Sigmoid colon (tissue), 7 donors: ENCODE data around the gene DHX15. TPM values are rescaled to one million over a fixed set of nuclear protein-coding genes. Genes with fewer than 3 reads are reported as not detected.

Experiments used
- DNase-seq: peaks from one replicate; pipeline ENCODE4 v3.0.0-alpha.2; 2019
- H3K27ac ChIP-seq, 4 donors: fragments of 200-600 bp; sonication (generic); one replicate each; pipeline ENCODE4 v1.5.1; 2016 to 2019; ENCODE audit warnings: mild to moderate bottlenecking in 1 of 4
- H3K27me3 ChIP-seq, 3 donors: fragments of 200-600 bp; sonication (generic); one replicate each; pipeline ENCODE4 v1.5.1; 2019; ENCODE audit warnings: mild to moderate bottlenecking in 1 of 3
- H3K36me3 ChIP-seq, 4 donors: fragments of 200-600 bp; sonication (generic); one replicate each; pipeline ENCODE4 v1.5.1; 2016 to 2019
- H3K4me1 ChIP-seq, 4 donors: fragments of 200-600 bp; sonication (generic); one replicate each; pipeline ENCODE4 v1.5.1; 2017 to 2019
- H3K4me3 ChIP-seq, 4 donors: fragments of 200-600 bp; sonication (generic); one replicate each; pipeline ENCODE4 v1.5.1; 2017 to 2019; ENCODE audit warnings: mild to moderate bottlenecking in 2 of 4, moderate library complexity in 1 of 4
- H3K9me3 ChIP-seq, 4 donors: fragments of 200-600 bp in 3 of 4; sonication (generic) in 3 of 4; one replicate each; pipeline versions ENCODE4 v1.5.1 to v1.6.1; 2013 to 2019
- EP300 ChIP-seq, 4 donors: sonication (generic); formaldehyde crosslinking; IDR thresholded peaks; one replicate each; pipeline ENCODE4 v1.6.1; 2017; ENCODE audit warnings: antibody characterized with exemption in 4 of 4
- POLR2A ChIP-seq, 2 donors: fragments of 450-650 bp; IDR thresholded peaks; one replicate each; pipeline ENCODE4 v1.6.1; 2016; ENCODE audit warnings: antibody characterized with exemption in 2 of 2, mild to moderate bottlenecking in 2 of 2, moderate library complexity in 2 of 2
- POLR2AphosphoS5 ChIP-seq, 4 donors: sonication (generic); formaldehyde crosslinking; IDR thresholded peaks; one replicate each; pipeline ENCODE4 v1.6.1; 2017; ENCODE audit warnings: antibody characterized with exemption in 4 of 4
- WGBS, 2 donors: extraction: QIAGEN DNeasy Blood & Tissue Kit; methylation state at CpG; one replicate each; pipeline ENCODE4 v1.1.7; 2013; 5-methylcytosine and 5-hydroxymethylcytosine counted together
- intact Hi-C: fragments of 100-400 bp; cut with DNase I; formaldehyde crosslinking; loops from one replicate; pipeline ENCODE4 v1.15.1; 2023
- polyA plus RNA-seq, 3 donors: library from polyadenylated mRNA; stranded (reverse); fragments of 200-250 nt; gene quantifications; one replicate each; pipeline ENCODE4 v1.2.3, GENCODE V29; 2013
- total RNA-seq, 4 donors: library from RNA; depleted of rRNA; stranded (reverse); fragments of >200 nt; gene quantifications; one replicate each; pipeline ENCODE4 v1.1.0, GENCODE V29; 2016
- TF ChIP-seq, protein P1 (sequence below), 4 experiments: fragments of 450-650 bp in 3 of 4; fragments of 200-600 bp in 1 of 4; IDR thresholded peaks; one replicate each; pipeline ENCODE4 v1.5.1; 2016 to 2019; ENCODE audit warnings: antibody characterized with exemption in 4 of 4, mild to moderate bottlenecking in 3 of 4, moderate library complexity in 2 of 4
- donor health status: healthy with polysubstance abuse.
- donor health status: Bipolar disorder and iron deficiency.
- donor health status: healthy.

Gene DHX15
- total and polyA plus RNA-seq, 7 donors, result 53.5 to 136 (median 103) TPM

DNA sequence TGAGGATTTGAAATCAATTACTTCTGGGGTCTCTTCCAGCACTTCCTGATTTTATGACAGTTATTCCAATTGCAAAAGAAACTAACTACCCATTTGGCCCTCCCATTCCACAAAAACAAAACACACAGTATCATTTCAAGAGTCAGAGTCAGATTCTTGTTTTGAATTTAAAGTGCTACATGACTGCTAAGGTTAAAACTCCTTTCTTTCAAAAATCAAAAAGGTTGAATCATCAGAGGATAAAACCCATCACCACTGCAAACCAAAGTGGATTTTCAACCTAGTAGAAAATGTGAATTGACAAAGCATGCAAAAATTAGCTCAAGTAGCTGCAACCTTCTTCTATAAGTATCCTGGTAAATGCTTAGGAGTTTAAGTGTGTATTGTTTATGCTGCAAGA lies 67.4 kb downstream of the DHX15 start:
- Histone ChIP-seq H3K36me3 (peaks cover 0 to 15% (median 0%) of the 10 kb centered on the region in 4 donors), H3K4me1 (peaks cover 0 to 29% (median 17%) of the 10 kb centered on the region in 4 donors), H3K27me3 (no peaks in the 10 kb centered on the region), H3K9me3 (no peaks in the 10 kb centered on the region), H3K4me3 (no peak overlapping the region), H3K27ac (no peak overlapping the region)
- intact Hi-C loops, result no loop called here
- DNase-seq, result no peak
- TF ChIP-seq POLR2AphosphoS5 (IDR thresholded peaks at IDR 0.05), result no peak
- TF ChIP-seq, protein P1, sequence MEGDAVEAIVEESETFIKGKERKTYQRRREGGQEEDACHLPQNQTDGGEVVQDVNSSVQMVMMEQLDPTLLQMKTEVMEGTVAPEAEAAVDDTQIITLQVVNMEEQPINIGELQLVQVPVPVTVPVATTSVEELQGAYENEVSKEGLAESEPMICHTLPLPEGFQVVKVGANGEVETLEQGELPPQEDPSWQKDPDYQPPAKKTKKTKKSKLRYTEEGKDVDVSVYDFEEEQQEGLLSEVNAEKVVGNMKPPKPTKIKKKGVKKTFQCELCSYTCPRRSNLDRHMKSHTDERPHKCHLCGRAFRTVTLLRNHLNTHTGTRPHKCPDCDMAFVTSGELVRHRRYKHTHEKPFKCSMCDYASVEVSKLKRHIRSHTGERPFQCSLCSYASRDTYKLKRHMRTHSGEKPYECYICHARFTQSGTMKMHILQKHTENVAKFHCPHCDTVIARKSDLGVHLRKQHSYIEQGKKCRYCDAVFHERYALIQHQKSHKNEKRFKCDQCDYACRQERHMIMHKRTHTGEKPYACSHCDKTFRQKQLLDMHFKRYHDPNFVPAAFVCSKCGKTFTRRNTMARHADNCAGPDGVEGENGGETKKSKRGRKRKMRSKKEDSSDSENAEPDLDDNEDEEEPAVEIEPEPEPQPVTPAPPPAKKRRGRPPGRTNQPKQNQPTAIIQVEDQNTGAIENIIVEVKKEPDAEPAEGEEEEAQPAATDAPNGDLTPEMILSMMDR (IDR thresholded peaks at IDR 0.05), result no peak
- no peak for TF ChIP-seq EP300 (IDR thresholded peaks at IDR 0.05)
- TF ChIP-seq POLR2A (IDR thresholded peaks at IDR 0.05), result no peak

DNA sequence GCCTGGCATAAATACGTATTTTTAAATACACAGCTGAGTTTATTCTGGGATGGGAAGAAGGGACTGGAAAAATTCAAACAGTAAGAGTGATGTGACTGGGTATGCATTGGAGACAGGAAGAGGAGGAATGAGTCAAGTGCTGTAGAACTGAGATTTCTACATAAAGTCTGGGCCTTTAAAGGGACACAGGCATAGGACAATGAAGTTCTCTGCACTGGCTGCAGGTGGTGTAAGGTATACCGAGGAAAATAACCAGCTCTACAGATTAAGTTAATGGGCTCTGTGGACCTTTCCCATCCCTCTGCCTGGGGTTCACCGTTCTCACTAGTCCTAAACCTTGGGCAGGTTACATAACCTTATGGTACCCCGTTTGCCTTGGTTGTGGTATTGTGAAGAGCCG lies 68.7 kb downstream of the DHX15 start:
- no peak for TF ChIP-seq EP300 (IDR thresholded peaks at IDR 0.05)
- TF ChIP-seq, protein P1 (IDR thresholded peaks at IDR 0.05), result no peak
- TF ChIP-seq POLR2A (IDR thresholded peaks at IDR 0.05), result no peak
- no peak for TF ChIP-seq POLR2AphosphoS5 (IDR thresholded peaks at IDR 0.05)
- Histone ChIP-seq H3K27me3 (no peaks in the 10 kb centered on the region), H3K9me3 (no peaks in the 10 kb centered on the region), H3K36me3 (peaks cover 0 to 15% (median 0%) of the 10 kb centered on the region in 4 donors), H3K4me1 (peaks cover 0 to 39% (median 21%) of the 10 kb centered on the region in 4 donors), H3K4me3 (no peak overlapping the region), H3K27ac (no peak overlapping the region)
- no peak for DNase-seq
- intact Hi-C loops, result no loop called here
- WGBS, 2 donors, result 97 to 98% methylated on average over 5 of the region's 5 CpGs

DNA sequence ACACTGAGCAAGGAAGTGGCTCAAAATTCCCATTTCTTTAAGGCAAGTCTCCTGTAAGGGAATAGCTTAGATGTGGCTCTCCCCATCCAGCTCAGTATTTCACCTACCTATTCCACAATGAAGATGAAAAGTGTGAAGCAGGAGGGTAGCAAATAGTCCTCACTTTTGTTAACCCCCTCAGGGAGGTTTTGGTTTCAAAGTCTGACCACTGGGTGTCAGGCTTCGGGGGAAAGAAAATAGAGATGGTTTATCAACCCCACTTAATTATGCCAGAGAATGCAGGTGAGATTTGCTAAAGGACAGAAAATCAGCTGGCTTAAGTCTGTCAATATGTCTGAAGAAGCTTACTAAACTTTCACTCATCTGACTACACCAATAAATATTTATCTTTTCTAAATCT lies 69.5 kb downstream of the DHX15 start:
- TF ChIP-seq POLR2A (IDR thresholded peaks at IDR 0.05) (no peak), POLR2AphosphoS5 (IDR thresholded peaks at IDR 0.05) (no peak), EP300 (IDR thresholded peaks at IDR 0.05) (no peak)
- TF ChIP-seq, protein P1 (IDR thresholded peaks at IDR 0.05), result no peak
- Histone ChIP-seq H3K36me3 (peaks cover 0 to 15% (median 0%) of the 10 kb centered on the region in 4 donors), H3K27ac (no peak overlapping the region), H3K4me1 (peaks cover 0 to 34% (median 16%) of the 10 kb centered on the region in 4 donors), H3K27me3 (no peaks in the 10 kb centered on the region), H3K9me3 (no peaks in the 10 kb centered on the region), H3K4me3 (no peak overlapping the region)
- 60 to 67% methylated on average over 1 of the region's 1 CpG for WGBS, 2 donors
- DNase-seq, result no peak
- intact Hi-C loops, result no loop called here

DNA sequence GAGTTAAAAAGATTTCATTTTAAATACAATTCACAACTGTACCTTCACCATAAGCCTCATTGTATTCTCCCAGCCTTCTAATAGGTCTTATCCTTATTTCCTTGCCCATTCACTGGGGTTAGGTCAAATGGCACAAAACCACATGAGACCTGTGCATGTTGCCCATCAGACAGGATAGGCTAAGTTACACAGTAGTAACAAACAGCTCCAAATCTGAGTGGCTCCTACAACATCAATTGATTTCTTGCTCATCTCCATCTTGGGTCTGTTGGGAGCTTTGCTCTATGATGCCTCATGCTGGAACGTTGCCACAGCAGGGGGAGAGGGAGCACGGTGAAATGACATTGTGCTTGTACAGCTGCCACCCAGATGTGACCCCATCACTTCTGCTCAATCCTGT lies 70.6 kb downstream of the DHX15 start:
- TF ChIP-seq POLR2A (IDR thresholded peaks at IDR 0.05) (no peak), POLR2AphosphoS5 (IDR thresholded peaks at IDR 0.05) (peak in 1 of 4 donors; percentile 10), EP300 (IDR thresholded peaks at IDR 0.05) (no peak)
- WGBS, 2 donors, result 81 to 84% methylated on average over 2 of the region's 2 CpGs
- DNase-seq, result no peak

DNA sequence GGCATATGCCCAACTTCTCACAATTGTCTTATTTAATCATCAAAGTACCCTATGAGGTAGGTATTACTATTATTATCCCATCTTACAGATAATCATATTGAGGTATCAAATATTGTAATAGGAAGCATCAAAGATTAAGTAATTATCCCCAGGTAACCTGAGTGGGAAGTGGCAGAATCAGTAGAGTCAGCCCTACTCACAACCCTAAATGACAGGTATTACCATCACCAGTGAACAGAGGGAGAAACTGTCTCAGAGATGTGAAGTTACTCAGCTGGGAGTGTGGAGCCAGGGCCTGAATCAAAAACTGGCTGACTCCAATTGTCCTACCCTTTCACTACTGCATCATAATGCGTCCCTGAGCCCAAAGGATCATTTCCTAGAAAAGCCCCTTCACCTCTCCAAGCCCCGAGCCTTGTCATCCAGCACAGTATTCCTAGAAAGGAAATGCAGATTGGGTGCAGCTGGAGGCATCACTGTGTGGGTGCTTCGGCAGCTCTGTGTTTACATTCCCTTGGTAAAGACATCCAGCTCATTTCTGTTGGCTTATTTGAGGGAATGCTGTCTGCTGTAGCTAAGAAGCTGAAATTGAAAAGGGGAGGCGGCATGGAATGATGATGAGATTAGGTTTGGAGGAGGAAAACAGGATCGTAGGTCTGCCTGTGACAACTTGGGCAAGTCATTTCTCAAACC lies 72.8 kb downstream of the DHX15 start:
- no peaks in the 10 kb centered on the region for H3K27me3 ChIP-seq
- intact Hi-C loops, result no loop called here
- no peak for TF ChIP-seq POLR2AphosphoS5 (IDR thresholded peaks at IDR 0.05)
- TF ChIP-seq POLR2A (IDR thresholded peaks at IDR 0.05), result no peak
- TF ChIP-seq EP300 (IDR thresholded peaks at IDR 0.05), result no peak
- TF ChIP-seq, protein P1 (IDR thresholded peaks at IDR 0.05), result no peak
- H3K4me1 ChIP-seq, result peaks cover 0 to 13% (median 5%) of the 10 kb centered on the region in 4 donors
- 81 to 82% methylated on average over 5 of the region's 5 CpGs for WGBS, 2 donors
- H3K9me3 ChIP-seq, result no peaks in the 10 kb centered on the region
- no peak for DNase-seq
- no peak overlapping the region for H3K4me3 ChIP-seq
- no peak overlapping the region for H3K27ac ChIP-seq
- H3K36me3 ChIP-seq, result peaks cover 0 to 5% (median 0%) of the 10 kb centered on the region in 4 donors

More for the DNA sequence above, 70.6 kb downstream of the DHX15 start:
- intact Hi-C loops, result no loop called here
- H3K4me3 ChIP-seq, result no peak overlapping the region
- no peaks in the 10 kb centered on the region for H3K9me3 ChIP-seq
- H3K4me1 ChIP-seq, result peaks cover 0 to 23% (median 6%) of the 10 kb centered on the region in 4 donors
- H3K27ac ChIP-seq, result no peak overlapping the region
- H3K27me3 ChIP-seq, result no peaks in the 10 kb centered on the region
- peaks cover 0 to 7% (median 0%) of the 10 kb centered on the region in 4 donors for H3K36me3 ChIP-seq
